HG02970 (cell line): Measurements from ENCODE around the gene RPRD1A.
"Not testable (repeated sequence)": the region's sequence is repeated elsewhere in the genome, so short reads cannot be mapped to it uniquely, and the experiment has no call there.

ENCODE experiments used
- ATAC-seq: cut with Tn5 transposase; IDR thresholded peaks from one replicate; pipeline ENCODE4 v1.9.1; 2021; ENCODE audit warnings: mild to moderate bottlenecking, moderate library complexity, moderate number of reproducible peaks; ENCODE audit not compliant: unreplicated experiment, low FRiP score

RPRD1A gene

DNA sequence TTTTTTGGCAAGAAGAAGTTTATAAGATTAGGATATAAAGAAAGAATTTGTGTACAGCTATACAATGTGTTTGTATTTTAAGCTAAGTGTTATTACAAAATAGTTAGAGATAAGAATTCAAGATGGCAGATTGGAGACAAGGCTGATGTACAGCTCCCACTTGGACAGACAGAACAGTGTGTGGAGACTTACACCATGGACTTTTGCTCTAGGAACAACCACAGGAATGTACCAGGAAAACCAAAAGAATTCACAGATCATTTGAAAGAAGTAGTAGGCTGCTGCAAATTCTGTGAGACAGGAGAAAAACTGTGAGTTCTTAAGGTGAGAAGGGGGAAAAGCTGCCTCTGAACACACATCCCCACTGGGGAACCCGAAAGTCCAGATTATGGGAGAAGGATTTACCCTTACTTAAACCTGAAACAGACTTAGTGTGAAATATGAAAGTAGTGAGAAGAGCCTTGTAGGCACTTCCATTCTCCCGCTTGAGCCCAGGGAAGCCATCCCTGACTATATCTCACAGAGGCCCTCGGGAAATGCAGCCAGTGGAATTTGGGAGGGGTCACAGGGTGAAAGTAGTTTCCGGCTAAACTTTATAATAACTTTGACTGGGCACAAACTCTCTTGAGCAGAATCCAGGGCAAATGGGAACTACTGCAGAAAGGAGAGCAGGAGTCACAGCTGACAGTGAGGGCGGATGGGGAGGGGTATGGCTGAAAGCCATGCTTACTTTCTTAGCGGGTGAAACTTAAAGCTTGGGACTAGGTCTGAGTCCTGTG, 11.6 kb upstream of the RPRD1A start:
- no peak for ATAC-seq

DNA sequence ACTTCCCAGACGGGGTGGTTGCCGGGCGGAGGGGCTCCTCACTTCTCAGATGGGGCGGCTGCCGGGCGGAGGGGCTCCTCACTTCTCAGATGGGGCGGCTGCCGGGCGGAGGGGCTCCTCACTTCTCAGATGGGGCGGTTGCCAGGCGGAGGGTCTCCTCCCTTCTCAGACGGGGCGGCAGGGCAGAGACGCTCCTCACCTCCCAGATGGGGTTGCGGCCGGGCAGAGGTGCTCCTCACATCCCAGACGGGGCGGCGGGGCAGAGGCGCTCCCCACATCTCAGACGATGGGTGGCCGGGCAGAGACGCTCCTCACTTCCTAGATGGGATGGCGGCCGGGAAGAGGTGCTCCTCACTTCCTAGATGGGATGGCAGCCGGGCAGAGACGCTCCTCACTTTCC, 10.4 kb upstream of the RPRD1A start:
- not testable (repeated sequence) for ATAC-seq

DNA sequence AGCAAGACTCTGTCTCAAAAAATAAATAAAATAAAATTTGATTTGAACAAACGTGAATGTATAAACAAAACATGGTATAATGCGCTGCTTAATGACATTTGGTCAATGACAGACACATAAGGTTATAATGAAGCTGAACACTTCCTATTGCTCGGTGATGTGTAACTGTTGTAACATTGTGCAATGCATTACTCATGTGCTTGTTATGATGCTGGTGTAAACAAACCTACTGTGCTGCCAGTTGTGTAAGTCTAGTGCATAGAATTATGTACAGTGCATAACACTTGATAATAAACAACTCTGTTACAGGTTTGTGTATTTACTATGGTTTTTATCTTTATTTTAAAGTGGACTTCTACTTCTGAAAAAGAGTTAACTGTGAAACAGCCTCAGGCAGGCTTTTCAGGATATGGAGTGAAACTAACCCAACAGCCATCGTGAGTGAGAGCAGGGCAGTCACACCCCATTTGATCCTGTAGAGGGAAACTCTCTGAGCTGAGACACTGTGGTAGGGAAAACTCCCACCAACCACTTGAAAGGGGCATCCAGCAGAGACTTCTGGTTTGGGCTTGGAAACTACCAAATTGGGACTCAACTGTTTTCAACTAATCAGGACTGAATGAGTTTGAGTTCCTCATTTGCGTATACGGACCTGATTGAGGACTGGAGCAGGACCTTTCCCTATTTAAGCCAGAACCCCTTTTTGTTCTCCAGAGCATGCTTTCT, 8.7 kb upstream of the RPRD1A start:
- ATAC-seq = no peak

DNA sequence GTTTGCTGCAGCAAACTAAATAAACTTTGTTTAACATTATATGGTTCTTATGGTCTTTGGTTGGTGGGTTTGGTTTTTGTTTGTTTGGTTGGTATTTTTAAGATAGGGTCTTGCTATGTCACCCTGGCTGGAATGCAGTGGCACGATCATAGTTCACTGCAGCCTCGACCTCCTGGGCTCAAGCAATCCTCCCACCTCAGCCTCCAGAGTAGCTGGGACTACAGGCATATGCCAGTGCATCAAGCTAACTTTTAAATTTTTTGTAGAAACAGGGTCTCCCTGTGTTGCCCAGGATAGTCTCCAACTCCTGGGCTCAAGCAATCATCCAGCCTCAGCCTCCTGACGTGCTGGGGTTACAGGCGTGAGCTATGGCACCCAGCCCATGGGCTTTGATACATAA, 7.1 kb upstream of the RPRD1A start:
- no peak for ATAC-seq

DNA sequence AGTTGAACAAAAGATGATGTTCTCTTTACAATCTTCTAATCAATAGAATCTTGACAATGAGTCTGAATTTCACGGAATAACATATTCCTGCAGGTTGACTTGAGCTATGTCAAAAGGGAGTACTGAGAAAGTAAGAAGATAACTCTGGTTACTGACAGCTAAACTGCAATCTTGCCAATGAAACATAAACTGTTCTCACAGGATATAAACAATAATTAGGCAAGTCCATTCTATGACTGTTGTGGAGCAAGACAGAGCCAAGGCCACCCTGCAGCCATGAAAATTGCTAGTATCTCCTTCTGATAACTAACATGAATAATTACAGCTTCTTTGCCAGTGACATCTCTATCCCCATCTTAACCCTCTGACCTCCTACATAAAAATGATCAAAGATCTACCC, 6.3 kb upstream of the RPRD1A start:
- no peak for ATAC-seq

DNA sequence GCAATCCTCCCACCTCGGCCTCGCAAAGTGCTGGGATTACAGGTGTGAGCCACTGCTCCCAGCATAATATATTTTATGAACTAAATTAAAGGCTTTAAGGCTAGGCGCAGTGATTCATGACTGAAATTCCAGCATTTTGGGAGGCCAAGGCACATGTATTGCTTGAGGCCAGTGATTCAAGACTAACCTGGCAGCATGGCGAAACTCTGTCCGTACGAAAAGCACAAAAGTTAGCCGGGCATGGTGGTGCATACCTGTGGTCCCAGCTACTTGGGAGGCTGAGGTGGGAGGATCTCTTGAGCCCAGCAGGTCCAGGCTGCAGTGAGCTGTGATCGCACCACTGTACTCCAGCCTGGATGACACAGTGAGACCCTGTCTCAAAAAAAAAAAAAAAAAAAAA, 5.0 kb upstream of the RPRD1A start:
- ATAC-seq = not testable (repeated sequence)

DNA sequence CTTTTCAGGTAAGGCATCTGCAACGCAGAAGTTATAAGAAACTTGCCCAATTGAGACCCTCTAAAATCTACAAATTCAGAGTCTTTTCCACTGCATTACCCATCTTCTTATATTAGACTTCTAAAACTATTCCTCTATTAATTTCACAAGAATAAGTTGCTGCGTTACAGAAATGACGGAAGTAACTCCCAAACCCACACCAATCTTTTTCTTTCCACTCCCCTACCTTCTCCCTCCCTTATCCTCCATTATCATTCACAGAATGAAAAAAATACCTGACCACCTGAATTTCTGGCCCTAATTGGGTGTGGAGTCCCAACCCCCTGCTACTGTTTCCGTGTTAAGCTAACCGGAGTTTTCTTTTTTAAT, 689 bp downstream of the RPRD1A start:
- ATAC-seq = no peak

DNA sequence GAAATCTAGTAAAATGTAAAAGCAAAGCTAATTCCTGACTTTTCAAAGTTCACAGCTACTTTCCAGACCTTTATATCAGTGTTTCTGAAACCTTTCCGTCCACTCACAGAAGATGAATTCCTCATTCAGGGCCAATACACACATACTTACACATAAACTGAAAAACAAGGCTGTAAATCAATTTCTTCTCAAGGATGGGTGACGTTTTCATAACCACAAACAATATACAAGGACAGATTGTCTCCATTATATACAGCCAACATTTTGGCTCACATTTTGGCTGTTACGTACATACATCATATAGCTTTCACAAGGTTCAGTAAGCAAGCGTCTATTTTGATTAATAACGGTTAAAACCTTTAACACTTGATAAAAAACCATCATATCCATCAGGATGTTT, 1.4 kb downstream of the RPRD1A start:
- no peak for ATAC-seq

DNA sequence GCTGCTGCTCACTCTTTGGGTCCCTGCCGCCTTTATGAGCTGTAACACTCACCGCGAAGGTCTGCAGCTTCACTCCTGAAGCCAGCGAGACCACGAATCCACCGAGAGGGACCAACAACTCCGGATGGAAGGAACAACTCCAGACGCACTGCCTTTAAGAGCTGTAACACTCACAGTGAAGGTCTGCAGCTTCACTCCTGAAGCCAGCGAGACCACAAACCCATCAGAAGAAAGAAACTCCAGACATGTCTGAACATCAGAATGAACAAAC, 2.6 kb downstream of the RPRD1A start:
- ATAC-seq = not testable (repeated sequence)

DNA sequence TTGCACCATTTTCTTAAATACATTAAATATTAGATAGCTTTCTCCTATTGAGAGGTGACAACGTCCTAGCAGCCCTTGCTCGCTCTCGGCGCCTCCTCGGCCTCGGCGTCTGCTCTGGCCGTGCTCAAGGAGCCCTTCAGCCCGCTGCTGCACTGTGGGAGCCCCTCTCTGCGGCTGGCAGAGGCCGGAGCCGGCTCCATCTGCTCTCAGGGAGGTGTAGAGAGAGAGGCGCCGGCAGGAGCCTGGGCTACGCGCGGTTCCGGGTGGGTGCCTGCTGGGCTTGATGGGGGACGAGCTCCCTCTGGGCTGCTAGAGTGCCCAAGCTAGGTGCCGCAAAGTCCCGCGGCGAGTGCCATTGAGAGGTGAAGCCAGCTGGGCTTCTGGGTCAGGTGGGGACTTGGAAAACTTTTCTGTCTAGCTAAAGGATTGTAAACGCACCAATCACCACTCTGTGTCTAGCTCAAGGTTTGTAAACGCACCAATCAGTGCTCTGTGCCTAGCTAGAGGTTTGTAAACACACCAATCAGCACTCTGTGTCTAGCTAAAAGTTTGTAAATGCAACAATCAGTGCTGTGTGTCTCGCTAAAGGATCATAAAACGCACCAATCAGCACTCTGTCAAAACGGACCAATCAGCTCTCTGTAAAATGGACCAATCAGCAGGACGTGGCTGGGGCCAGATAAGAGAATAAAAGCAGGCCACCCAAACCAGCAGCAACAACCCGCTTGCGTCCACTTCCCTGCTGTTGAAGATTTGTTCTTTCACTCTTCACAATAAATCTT, 3.1 kb downstream of the RPRD1A start:
- no peak for ATAC-seq

DNA sequence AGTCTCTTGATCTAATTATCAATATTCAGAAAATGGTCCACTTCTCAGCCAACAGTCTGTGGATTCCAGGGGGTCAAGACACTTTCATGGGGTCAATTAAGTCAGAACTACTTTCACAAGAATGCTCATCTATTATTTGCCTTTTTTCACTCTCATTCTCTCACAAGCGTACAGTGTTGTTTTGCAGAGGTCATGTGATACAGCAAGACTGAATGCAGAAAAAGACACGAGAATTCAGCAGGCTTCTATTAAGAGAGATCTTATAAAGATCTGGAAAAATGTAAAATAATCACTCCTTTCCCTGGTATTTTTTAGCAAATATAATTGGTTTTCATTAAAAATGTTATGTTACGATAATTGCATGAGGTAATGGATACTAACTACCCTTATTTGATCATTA, 8.7 kb downstream of the RPRD1A start:
- ATAC-seq = no peak

DNA sequence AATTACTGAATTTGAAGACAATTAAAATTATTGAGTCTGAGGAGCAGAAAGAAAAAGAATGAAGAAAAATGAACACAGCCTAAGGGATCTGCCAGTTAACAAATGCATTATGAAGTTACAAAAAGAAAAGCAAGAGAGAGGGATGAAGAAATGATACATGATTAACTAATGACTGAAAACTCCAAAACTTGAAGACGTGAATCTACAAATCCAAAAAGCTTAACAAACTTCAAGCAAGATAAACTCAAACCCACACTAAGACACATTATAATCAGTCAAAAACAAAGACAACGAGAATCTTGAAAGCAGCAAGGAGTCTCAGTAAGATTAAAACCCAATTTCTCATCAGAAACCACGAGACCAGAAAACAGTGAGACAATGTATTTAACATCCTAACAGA, 15.6 kb downstream of the RPRD1A start:
- no peak for ATAC-seq

DNA sequence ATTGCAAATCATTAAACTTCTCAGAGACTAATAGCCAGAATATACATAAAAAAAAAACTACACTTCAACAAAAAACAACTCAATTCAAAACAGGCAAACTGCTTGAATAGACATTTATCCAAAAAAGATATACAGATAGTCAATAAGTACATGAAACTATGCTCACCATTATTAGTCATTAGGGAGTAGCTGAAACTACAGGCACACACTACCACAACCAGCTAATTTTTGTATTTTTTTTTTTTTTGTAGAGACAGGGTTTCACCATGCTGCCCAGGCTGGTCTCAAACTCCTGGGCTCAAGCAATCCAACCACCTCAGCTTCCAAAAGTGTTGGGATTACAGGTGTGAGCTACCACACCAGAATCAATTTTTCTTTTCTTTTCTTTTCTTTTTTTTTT, 16.9 kb downstream of the RPRD1A start:
- ATAC-seq = no peak

DNA sequence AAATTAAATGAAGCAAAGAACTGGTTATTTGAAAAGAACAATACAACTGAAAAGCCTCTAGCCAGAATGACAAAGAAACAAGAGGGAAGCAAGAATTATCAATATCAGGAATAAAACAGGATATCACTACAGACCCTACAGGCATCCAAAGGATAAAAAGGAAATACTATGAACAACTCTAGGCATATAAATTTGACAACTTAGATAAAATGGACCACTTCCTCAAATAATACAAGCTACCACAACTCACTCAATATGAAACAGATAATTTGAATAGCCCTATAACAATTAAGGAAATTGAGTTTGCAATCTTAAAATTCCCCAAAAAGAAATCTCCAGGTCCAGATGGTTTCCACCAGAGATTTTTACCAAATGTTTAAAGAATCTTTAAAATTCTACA, 19.8 kb downstream of the RPRD1A start:
- ATAC-seq = no peak

DNA sequence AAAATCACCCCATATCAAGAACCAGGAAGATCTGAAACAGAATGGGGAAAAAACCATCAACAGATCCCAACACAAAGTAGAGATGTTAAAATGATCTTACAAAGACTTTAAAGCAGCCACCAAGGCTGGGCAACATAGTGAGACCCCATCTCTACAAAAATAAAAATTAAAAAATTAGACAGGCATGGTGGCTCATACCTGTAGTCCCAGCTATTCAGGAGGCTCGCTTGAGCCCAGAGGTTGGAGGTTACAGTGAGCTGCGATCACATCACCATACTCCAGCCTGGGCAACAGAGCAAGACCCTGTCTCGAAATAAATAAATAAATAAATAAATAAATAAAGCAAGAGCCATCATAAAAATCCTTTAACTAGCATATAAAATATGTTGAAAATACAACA, 20.5 kb downstream of the RPRD1A start:
- ATAC-seq = no peak

DNA sequence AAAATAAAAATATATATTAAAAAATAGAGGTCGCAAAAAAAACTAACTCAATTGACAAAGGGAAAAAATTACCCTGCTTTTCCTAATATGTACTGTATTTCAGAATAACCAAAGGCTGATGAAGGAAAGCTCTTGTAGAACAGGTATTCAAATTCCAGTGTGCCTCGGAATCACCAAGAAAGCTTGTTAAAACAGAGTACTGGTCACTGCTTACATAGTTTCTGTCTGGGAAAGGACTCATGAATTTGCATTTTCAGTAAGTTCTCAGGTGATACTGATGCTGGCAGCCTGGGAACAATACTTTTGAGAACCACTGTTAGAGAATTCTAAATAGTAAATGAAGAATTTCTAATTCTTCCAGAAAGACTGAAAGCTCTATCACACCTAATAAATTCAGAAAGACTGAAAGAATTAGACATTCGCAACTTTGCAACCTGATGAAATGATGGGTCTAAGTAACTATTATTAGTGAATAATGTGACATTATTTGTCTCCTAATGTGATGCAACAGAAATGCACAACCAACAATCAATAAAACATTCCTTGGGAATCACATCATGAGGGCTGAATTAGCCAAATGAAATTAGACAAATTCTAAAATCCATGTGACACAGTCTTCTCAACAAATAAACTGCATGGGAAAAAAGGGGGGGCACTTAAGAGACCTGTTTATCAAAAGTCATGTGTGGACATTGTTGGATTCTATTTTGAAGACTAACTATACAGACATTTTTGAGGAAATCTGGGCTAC, 21.9 kb downstream of the RPRD1A start:
- no peak for ATAC-seq

DNA sequence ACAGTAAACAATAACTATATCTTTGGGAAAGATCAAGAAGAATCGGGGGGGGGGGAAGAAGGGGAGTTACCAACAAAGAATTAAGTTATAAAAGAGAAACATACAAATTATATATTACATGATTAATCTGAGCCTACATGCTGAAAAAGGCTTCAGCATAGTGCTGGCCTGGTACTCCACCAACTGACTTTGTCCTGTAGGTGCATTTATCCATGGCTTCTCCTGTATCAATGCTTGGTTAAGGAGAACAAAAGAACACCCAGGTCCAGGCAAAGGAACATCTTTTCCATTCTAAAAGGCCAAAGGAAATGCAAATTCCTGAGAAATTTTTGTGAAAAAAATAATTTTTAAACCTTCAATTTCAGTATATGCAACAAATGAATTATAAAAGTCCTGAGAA, 24.2 kb downstream of the RPRD1A start:
- ATAC-seq = no peak

DNA sequence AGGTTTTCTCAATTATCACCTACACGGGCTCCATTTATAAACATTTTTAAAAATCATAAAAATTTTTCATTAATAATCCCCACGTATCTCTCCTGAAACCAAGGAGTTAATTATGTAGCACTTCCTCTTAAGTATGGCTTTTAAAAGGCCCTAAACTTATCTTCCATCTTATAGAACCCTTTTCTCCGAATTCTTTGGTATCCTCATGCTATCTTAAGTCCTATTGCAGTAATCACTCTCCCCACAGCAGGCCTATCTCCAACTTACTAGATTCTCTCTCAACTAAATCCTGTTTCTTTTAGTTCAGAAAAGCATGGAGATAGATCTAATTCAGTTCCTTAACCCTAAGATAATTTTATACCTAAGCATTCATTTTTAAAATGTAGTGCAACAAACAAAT, 26.2 kb downstream of the RPRD1A start:
- no peak for ATAC-seq

DNA sequence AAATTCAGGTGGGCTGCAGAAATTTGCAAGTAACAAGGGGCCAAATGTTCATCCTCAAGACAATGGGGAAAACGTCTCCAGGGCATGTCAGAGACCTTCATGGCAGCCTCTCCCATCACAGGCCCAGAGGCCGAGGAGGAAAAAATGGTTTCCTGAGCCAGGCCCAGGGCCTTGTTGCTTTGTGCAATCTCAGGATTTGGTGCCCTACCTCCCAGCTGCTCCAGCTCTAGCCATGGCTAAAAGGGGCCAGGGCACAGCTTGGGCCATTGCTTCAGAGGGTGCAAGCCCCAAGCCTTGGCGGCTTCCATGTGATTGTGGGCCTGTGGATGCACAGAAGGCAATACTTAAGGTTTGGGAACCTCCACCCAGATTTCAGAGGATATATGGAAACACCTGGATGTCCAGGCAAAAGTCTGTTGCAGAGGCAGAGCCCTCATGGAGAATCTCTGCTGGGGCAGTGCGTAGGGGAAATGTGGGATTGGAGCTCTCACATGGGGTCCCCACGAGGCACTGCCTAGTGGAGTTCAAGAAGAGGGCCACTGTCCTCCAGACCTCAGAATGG, 29.2 kb downstream of the RPRD1A start:
- no peak for ATAC-seq

DNA sequence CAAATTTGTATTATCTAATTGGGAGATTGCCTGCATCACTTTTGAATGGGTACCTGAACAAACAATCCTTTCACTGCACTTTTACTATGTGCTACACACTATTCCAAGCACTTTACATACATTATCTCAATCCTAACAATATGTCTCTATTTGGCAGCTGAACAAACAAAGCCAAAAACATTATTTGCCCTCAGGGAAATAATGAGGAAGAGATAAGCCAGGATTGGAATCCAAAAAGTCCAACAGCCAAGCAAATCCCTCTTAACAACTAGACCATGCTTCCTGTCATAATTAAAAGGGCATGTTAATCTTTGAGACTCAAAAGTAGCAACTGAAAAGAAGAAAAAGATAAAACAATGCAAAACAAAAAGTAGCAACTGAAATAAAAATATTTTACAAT, 32.1 kb downstream of the RPRD1A start:
- no peak for ATAC-seq
